Measurements from ENCODE around the gene RAB3C. TPM values are rescaled to one million over a fixed set of nuclear protein-coding genes. Genes with fewer than 3 reads are reported as not detected.

RAB3C gene
- total RNA-seq, 1 donor from 2014 or later = 4.6 TPM

DNA sequence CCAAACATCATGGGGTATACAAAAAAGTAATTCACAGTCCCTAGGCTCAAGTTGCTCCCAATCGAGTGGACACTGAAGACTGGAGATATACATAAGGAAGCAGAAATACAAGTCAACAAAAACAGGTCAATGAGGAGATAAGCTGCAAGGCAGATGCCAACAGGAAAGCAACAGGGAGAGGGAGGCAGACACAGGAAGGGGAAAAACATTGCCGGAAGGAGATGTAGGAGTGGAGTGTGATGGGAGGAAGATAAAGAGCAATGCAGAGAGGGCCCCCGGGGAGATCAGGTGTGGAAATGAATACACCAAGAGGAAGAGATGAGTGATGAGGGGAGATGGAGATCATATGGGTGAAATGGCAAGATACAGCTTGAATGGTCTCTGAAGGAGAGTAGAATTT, 243.0 kb downstream of the RAB3C start:
- DNase-seq (ENCODE audit: low spot score) = no peak

DNA sequence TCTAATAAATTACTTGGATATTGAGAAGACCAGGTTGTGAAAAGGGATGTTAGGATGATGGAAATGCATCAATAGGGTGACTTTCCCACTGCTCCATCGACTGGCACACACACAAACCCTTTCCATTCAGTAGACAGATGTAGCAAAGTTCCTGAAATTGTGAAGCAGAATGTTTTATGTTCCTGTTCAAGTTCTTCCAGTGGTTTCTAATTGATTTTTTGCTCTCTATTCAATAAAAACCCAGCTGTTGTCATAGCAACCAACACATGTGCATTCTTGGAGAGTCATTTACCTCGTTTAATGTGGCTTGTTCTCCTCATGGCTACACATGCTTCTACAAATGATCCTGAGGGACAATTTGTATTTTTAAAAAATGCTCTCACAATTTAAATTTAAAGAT, 244.6 kb downstream of the RAB3C start:
- no peak for DNase-seq (ENCODE audit: low spot score)

DNA sequence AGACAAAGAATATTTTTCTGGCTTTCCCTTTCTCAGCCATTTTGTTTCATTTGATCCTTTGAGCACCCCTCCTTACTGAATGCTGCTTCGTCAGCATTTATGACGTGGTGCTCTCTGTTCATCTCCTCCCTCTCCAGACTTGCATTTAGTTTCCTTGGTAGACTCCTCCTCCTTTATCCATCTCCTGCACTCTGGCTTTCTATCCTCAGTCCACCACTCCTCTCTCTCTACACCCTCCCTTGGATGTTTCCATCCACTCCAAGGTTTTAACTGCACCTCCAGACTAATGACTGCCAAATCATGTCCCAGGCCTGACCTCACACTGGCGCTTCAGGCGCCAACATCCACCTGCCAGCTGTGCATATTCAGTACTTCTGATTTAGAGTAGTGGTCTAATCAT, 245.4 kb downstream of the RAB3C start:
- DNase-seq (ENCODE audit: low spot score) = no peak

- DNase-seq (ENCODE audit: low spot score) = no peak
These were observed 251.7 kb downstream of the RAB3C start for GRCh38 chr5:58834242-58835225.

DNA sequence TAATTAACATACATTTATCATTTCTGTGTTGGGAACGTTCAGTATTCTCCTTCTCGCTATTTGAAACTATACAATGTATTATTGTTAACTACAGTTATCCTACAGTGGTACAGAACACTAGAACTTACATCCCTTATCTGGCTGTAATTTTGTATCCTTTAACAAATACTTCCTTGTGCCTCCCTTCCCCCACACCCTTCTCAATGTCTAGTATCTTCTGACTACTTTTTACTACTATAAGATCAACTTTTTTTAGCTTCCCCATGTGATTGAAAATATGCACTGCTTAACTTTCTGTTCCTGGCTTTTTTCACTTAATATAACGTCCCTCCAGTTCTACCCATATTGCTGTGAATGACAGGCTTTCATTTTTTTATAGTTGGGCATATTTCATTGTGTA, 253.5 kb downstream of the RAB3C start:
- no peak for DNase-seq (ENCODE audit: low spot score)

- DNase-seq (ENCODE audit: low spot score) = no peak
These were observed 255.9 kb downstream of the RAB3C start for GRCh38 chr5:58838729-58839128.

GRCh38 chr5:58842852-58843251, 260.0 kb downstream of the RAB3C start:
- peak; percentile 79 for DNase-seq (ENCODE audit: low spot score)

GRCh38 chr5:58844395-58844794, 261.5 kb downstream of the RAB3C start:
- no peak for DNase-seq (ENCODE audit: low spot score)

- DNase-seq (ENCODE audit: low spot score) = no peak
These were observed 264.2 kb downstream of the RAB3C start for GRCh38 chr5:58847041-58847440.

- peak; percentile 92 for DNase-seq (ENCODE audit: low spot score)
These were observed 266.3 kb downstream of the RAB3C start for GRCh38 chr5:58849223-58849622.

- DNase-seq (ENCODE audit: low spot score) = peak; percentile 95
These were observed 267.2 kb downstream of the RAB3C start for GRCh38 chr5:58849921-58850667.

GRCh38 chr5:58851153-58851552, 268.3 kb downstream of the RAB3C start:
- no peak for DNase-seq (ENCODE audit: low spot score)

- no peak for DNase-seq (ENCODE audit: low spot score)
These were observed 268.7 kb downstream of the RAB3C start for GRCh38 chr5:58851571-58851970.

DNA sequence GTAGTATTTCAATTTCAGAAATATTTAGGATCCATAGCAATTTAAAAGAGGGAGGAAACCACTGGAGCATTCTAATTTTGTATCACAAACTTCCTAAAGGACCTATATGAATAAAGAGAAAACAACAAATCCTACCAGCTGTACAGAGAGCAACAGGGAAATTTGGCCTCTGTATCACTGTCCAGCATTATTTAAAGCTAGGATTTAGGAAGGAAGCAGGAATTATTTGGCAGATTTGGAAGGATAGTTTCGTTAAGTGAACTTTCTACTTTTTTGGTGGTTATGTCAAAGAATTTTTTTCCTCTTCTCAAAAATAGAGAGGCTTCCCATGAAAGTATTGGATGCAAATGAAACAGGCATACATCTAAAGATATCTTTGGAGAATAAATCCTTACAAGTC, 269.7 kb downstream of the RAB3C start:
- peak; percentile 91 for DNase-seq (ENCODE audit: low spot score)

GRCh38 chr5:58854441-58854840, 271.6 kb downstream of the RAB3C start:
- no peak for DNase-seq (ENCODE audit: low spot score)

DNA sequence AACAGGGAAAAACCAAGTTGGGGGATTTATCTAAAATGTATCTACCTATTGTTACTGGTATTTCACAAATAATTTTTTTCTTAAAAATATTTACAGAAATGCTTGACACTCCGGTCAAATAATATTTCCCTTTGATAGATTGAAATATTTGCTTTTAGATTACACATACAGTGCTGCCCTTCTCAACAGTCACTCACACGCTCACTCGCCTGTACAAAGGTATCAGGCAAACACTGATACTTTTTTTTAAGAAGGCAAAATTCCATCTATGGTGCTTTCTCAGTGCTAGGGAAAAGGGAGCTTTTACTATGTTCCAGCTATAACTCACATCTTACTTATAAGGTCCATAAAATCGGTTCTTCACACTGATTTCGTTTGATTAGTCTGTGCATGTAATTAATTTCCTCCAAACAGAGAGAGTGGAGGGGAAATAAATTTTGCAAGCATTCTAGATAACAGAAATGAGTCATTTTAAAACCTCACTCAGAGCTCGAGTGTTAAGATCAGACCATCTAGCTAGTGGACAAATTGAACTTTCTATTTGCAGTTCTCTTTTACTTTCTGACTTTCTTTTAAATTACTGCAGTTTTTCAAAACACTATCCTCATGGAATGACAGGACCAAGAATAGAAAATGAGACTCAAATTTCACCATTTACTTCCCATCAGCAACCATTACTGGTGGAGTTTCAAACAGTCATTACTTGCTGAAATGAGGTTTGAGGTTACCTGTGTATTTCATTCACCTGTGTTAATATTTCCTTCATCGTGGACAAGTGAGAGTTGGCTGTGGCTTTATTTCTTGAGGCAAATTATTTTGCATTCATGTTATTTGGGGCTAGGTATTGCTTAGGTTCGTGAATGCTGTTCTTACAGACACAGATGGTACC, 273.2 kb downstream of the RAB3C start:
- no peak for DNase-seq (ENCODE audit: low spot score)

DNA sequence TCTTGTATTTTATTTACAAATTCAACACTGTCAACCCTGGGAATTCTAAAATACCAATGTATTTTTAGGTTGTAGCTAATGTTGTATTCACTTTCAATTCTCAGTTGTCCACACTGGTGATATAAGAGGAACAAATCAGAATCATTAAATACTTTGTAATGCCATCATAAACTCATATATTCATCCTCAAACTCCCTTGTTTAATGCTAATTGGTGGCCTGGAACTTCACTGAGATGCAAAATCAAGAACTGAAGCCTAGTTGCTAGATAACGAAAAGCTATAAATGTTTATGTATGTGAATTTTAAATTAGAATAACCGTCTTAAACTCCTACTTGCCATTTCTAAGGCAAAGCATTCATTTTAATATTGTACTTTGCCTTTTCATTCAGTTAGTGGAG, 274.7 kb downstream of the RAB3C start:
- no peak for DNase-seq (ENCODE audit: low spot score)

GRCh38 chr5:58860680-58861079, 277.8 kb downstream of the RAB3C start:
- DNase-seq (ENCODE audit: low spot score) = no peak

DNA sequence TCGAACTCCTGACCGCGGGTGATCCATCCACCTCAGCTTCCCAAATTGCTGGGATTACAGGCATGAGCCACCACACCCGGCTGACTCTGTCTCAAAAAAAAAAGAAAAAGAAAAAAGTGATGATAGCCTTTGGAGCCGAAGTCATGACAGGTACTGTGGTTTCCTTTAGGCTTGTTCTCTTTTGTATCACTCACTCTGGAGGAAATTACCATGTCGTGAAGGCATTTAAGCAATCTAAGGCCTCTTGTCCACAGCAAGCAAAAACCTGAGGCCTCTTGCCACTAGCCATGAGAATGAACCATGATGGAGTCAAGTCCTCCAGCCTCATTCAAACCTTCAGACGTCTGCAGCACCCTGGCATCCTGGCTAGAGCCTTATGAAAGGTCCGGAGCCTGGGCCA, 286.1 kb downstream of the RAB3C start:
- no peak for DNase-seq (ENCODE audit: low spot score)

DNA sequence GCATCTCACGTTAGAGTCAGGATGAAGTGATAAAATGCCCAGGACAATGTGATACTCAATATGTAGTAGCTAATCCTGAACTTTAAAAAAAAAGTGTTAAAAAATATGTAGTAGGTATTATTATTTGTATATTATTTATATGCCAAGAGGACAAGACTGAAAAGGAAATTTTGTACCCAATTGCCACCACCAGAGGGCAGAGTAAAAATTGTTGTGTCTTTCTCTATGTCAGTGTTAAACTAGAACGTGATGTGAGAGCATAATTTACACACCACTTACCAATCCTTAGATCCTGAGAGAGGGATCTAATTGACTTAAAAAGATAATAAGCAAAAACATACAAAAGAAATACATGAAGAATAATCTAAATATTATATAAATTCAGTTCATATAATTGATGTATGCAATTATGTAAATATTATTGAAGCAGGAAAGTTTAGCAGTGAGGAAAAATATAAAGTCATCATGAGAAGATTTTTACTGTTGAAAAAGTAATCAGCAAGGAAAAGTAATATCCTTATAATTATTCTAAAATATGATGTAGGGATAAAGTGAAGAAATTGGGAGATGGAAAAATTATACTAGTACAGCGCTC, 288.9 kb downstream of the RAB3C start:
- no peak for DNase-seq (ENCODE audit: low spot score)

GRCh38 chr5:58872670-58873273, 289.9 kb downstream of the RAB3C start:
- DNase-seq (ENCODE audit: low spot score) = no peak
